HEK293T (cell line): Measurements from ENCODE around the gene PAPPA2.
"Not testable (repeated sequence)": the region's sequence is repeated elsewhere in the genome, so short reads cannot be mapped to it uniquely, and the experiment has no call there.

Source experiments
- CTCF ChIA-PET: fragments of 350-600 bp; formaldehyde crosslinking; extraction: SDS; loops from one replicate; lab custom pipeline; 2021; ENCODE audit warnings: antibody characterized with exemption, inconsistent platforms; lab: Yijun Ruan, JAX
- POLR2A ChIA-PET: fragments of 350-600 bp; formaldehyde crosslinking; extraction: SDS; loops from one replicate; lab custom pipeline; 2020; ENCODE audit warnings: antibody characterized with exemption, inconsistent platforms; lab: Yijun Ruan, JAX
- DNase-seq: peaks from one replicate; pipeline ENCODE4 v3.0.0; 2012; ENCODE audit warnings: mixed read lengths; ENCODE audit errors: extremely low spot score
- ARNT ChIP-seq: fragments of 450-650 bp; IDR thresholded peaks from 2 replicates; pipeline ENCODE4 v1.6.1; 2017; ENCODE audit warnings: mild to moderate bottlenecking
- BHLHE40 ChIP-seq: fragments of 450-650 bp; IDR thresholded peaks from 2 replicates; pipeline ENCODE4 v1.6.1; 2016; ENCODE audit warnings: mild to moderate bottlenecking, moderate library complexity, borderline replicate concordance
- CTBP1 ChIP-seq: fragments of 450-650 bp; IDR thresholded peaks from 2 replicates; pipeline ENCODE4 v1.6.1; 2016; ENCODE audit warnings: borderline replicate concordance
- ELF4 ChIP-seq: fragments of 450-650 bp; IDR thresholded peaks from 2 replicates; pipeline ENCODE4 v1.6.1; 2017; ENCODE audit warnings: antibody characterized with exemption
- FOXA1 ChIP-seq: fragments of 450-650 bp; IDR thresholded peaks from 2 replicates; pipeline ENCODE4 v1.6.1; 2016; ENCODE audit warnings: mild to moderate bottlenecking
- FOXK2 ChIP-seq: fragments of 450-650 bp; IDR thresholded peaks from 2 replicates; pipeline ENCODE4 v1.6.1; 2016; ENCODE audit warnings: mild to moderate bottlenecking
- FOXM1 ChIP-seq: fragments of 450-650 bp; IDR thresholded peaks from 2 replicates; pipeline ENCODE4 v1.6.1; 2017; ENCODE audit warnings: mild to moderate bottlenecking, borderline replicate concordance
- HDGF ChIP-seq: fragments of 450-650 bp; IDR thresholded peaks from 2 replicates; pipeline ENCODE4 v1.6.1; 2017; ENCODE audit warnings: antibody characterized with exemption, borderline replicate concordance
- L3MBTL2 ChIP-seq: fragments of 450-650 bp; conservative IDR thresholded peaks from 2 replicates; pipeline ENCODE4 v1.6.1; 2016; ENCODE audit warnings: mild to moderate bottlenecking
- LEF1 ChIP-seq: fragments of 450-650 bp; IDR thresholded peaks from 2 replicates; pipeline ENCODE4 v1.6.1; 2017; ENCODE audit warnings: mild to moderate bottlenecking, borderline replicate concordance
- NFRKB ChIP-seq: fragments of 450-650 bp; IDR thresholded peaks from 2 replicates; pipeline ENCODE4 v1.6.1; 2016; ENCODE audit warnings: mild to moderate bottlenecking, moderate library complexity
- SP1 ChIP-seq: fragments of 450-650 bp; IDR thresholded peaks from 2 replicates; pipeline ENCODE4 v1.6.1; 2017
- SUZ12 ChIP-seq: fragments of 450-650 bp; IDR thresholded peaks from 2 replicates; pipeline ENCODE4 v1.6.1; 2016; ENCODE audit warnings: mild to moderate bottlenecking
- TARDBP ChIP-seq: fragments of 450-650 bp; IDR thresholded peaks from 2 replicates; pipeline ENCODE4 v1.6.1; 2016
- ZNF384 ChIP-seq: fragments of 450-650 bp; IDR thresholded peaks from 2 replicates; pipeline ENCODE4 v1.6.1; 2016
- TF ChIP-seq, protein P1 (sequence below): fragments of 450-650 bp; IDR thresholded peaks from 2 replicates; pipeline ENCODE4 v1.6.1; 2016

PAPPA2 gene

GRCh38 chr1:176557543-176558258, 94.7 kb downstream of the PAPPA2 start:
- TF ChIP-seq FOXM1 (no peak), FOXA1 (no peak), FOXK2 (no peak), ZNF384 (no peak)
- TF ChIP-seq, protein P1, sequence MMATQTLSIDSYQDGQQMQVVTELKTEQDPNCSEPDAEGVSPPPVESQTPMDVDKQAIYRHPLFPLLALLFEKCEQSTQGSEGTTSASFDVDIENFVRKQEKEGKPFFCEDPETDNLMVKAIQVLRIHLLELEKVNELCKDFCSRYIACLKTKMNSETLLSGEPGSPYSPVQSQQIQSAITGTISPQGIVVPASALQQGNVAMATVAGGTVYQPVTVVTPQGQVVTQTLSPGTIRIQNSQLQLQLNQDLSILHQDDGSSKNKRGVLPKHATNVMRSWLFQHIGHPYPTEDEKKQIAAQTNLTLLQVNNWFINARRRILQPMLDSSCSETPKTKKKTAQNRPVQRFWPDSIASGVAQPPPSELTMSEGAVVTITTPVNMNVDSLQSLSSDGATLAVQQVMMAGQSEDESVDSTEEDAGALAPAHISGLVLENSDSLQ, result no peak
- DNase-seq, result no peak
- ChIA-PET CTCF (interaction anchor here (0.6 kb wide), 1 partner anchor 134 kb away, joined by 3 read pairs; no protein-coding TSS in a partner anchor), POLR2A (no interaction called here)

GRCh38 chr1:176558561-176558960, 95.6 kb downstream of the PAPPA2 start:
- CTCF ChIA-PET, result no interaction called here
- TF ChIP-seq, protein P1, result no peak
- TF ChIP-seq LEF1 (no peak), FOXM1 (no peak), SUZ12 (no peak), NFRKB (no peak), HDGF (no peak), ELF4 (no peak), BHLHE40 (no peak), FOXA1 (no peak), TARDBP (no peak), CTBP1 (no peak), SP1 (no peak), ARNT (no peak), L3MBTL2 (no peak)
- no peak for DNase-seq
- POLR2A ChIA-PET, result no interaction called here

DNA sequence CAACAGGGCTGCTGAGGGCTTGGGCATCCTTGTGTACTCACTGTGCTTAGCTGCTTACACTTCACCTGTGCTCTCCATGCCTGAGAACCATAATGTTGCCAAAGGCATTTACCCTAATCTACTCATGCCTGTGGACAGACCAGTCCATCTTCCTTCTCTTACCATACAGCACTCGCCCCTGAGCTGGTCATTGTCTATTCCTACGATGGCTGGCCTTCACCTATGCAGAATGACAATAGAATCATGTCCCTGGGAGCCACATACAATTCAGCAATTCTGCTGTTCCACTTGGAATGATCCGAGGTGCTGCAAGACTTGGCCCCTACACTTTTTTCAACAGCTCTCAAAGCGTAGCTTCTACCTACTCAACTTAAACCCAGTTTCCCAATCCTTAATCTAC, 96.5 kb downstream of the PAPPA2 start:
- ChIA-PET CTCF (interaction anchor here (0.7 kb wide), 1 partner anchor 52 kb away, joined by 3 read pairs; no protein-coding TSS in a partner anchor), POLR2A (no interaction called here)
- DNase-seq, result no peak
- TF ChIP-seq LEF1 (no peak), FOXK2 (no peak), ARNT (no peak), CTBP1 (no peak), BHLHE40 (no peak), TARDBP (no peak), ZNF384 (no peak), HDGF (no peak), FOXM1 (no peak), ELF4 (no peak), NFRKB (no peak), SUZ12 (no peak), FOXA1 (no peak), SP1 (no peak), L3MBTL2 (no peak)
- TF ChIP-seq, protein P1, result no peak

DNA sequence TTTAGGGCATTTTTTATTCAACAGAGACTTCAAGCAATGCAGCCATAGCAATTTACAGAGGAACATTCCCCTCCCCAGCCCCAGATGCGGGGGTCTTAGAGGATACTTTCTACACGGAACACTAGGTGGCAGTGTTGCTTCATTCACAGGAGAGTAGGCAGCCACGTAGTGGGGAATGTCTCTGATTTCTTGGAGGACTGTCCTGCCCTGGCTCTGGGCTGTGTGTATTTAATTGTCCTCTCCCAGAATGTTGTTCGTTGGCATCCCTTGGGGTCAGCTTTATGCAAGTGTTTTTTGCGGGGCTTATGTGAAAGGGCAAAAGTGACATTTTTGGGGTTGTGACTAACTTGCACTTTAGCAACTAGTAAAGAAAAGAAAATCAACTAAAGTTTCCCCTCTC, 96.9 kb downstream of the PAPPA2 start:
- ChIA-PET POLR2A (no interaction called here), CTCF (interaction anchor here (0.5 to 1.4 kb wide), 5 partner anchors 24 to 320 kb away, joined by 3 to 5 read pairs (median 4); no protein-coding TSS in a partner anchor)
- TF ChIP-seq ZNF384, result no peak
- no peak for TF ChIP-seq SUZ12
- TF ChIP-seq, protein P1, result no peak
- no peak for TF ChIP-seq FOXM1
- no peak for TF ChIP-seq LEF1
- no peak for TF ChIP-seq ARNT
- TF ChIP-seq CTBP1, result no peak
- no peak for TF ChIP-seq TARDBP
- TF ChIP-seq HDGF, result no peak
- no peak for TF ChIP-seq ELF4
- no peak for TF ChIP-seq FOXK2
- no peak for TF ChIP-seq SP1
- no peak for TF ChIP-seq FOXA1
- peak; percentile 73 for DNase-seq

DNA sequence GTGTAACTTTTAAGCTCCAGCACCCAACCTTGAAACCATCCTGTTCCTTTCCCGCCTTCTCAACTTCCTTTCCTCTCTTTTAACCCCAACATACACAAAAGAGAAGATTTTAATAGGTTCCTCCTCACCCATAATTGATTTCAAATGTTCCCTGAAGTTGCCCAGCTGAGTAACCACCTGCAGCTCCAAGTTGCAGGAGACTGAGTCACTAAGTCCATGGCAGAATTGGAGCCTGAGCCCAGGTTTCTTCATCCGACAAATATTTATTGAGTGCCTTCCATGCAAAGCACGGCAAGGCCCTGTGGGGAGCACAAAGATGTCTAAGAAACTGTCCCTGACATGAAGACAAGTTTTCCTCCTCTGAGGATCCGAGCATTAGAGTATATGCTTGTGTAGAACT, 97.7 kb downstream of the PAPPA2 start:
- POLR2A ChIA-PET, result no interaction called here
- no peak for DNase-seq
- CTCF ChIA-PET, result interaction anchor here (0.7 to 1.4 kb wide), 4 partner anchors 131 to 322 kb away, joined by 4 to 6 read pairs (median 5); no protein-coding TSS in a partner anchor
- TF ChIP-seq BHLHE40, result no peak

DNA sequence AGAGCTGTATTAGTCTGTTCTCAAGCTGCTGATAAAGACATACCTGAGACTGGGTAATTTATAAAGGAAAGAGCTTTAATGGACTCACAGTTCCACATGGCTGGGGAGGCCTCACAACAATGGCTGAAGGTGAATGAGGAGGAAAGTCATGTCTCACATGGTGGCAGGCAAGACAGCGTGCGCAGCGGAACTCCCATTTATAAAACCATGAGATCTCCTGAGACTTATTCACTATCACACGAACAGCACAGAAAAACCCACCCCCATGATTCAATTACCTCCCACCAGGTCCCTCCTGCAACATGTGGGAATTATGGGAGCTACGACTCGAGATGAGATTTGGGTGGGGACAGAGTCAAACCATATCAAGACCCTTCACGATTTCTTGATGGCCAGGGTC, 98.8 kb downstream of the PAPPA2 start:
- CTCF ChIA-PET, result interaction anchor here (0.8 kb wide), 1 partner anchor 321 kb away, joined by 6 read pairs; no protein-coding TSS in a partner anchor

More for the DNA sequence above, 98.8 kb downstream of the PAPPA2 start:
- DNase-seq, POLR2A ChIA-PET: not testable (repeated sequence)
